Stimulated activated naive CD8-positive, alpha-beta T cell treated with anti-CD3 and anti-CD28 coated beads, Interleukin-15, Interleukin-2, amounts not matched to agents 100 U/mL and 50 U/mL, for 24 hours (primary cell): ENCODE data around the gene PAXX.
"Not testable (repeated sequence)": the region's sequence is repeated elsewhere in the genome, so short reads cannot be mapped to it uniquely, and the experiment has no call there.

Experiments
- ATAC-seq: fragments of 150-1000 bp; cut with Tn5 transposase; one replicate; pipeline ENCODE4 v1.10.0; 2021
- DNase-seq: peaks from one replicate; pipeline ENCODE4 v3.0.0; 2021

PAXX gene

DNA sequence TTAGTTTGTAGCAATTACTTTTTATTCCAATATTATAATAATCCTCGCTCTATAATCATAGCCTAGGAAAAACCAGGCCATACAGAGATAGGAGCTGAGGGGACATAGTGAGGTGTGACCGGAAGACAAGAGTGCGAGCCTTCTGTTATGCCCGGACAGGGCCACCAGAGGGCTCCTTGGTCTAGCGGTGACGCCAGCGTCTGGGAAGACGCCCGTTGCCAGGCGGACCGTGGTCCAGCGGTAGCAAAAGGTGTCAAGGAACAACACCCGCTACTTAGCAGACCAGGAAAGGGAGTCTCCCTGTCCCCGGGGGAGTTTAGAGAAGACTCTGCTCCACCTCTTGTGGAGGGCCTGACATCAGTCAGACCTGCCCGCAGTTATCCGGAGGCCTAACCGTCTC lies 12.1 kb downstream of the PAXX start:
- not testable (repeated sequence) for DNase-seq, ATAC-seq

DNA sequence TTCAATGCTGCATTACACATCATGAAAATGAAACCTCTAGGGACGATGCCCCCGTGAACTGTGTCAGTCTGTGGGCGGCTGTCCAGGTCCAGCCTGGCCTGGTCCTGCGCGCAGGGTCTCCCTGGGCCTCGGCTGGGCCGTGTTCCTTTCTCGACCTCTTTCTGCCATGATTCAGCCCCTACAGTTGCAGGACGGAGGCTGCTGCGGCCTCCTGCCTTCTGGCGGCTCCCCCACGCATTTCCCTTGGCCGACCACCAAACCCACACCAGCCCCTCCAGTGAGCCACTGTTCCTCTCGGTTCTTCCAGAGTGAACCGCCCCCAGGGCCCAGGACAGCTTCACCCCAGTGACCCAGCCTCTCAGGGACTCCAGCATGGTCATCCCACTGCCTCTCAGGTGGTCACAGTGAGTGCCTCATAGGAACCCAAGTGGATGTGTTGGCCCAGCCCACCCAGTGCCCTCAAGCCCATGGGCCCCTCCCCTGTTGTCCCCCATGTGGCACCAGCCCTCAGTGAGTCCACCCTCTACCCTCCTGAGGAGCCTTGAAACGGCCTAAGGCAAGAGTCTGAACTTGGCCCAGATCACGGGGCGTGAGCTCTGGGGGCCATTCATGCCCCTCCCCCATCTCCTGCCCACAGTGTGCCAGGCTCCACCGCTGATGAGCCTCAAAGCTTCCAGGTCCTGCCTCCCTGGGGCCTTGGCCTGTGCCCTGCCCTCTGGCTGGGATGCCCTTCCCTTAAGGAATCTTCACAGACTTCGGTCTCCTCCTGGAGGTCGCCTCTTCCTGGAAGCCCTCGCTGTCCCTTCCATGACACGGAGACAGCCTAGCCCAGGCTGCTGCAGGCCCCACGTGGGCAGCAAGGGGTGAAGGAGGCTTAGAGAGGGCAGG lies 14.1 kb downstream of the PAXX start:
- DNase-seq (peak; percentile 50), ATAC-seq (peak; percentile 48)

DNA sequence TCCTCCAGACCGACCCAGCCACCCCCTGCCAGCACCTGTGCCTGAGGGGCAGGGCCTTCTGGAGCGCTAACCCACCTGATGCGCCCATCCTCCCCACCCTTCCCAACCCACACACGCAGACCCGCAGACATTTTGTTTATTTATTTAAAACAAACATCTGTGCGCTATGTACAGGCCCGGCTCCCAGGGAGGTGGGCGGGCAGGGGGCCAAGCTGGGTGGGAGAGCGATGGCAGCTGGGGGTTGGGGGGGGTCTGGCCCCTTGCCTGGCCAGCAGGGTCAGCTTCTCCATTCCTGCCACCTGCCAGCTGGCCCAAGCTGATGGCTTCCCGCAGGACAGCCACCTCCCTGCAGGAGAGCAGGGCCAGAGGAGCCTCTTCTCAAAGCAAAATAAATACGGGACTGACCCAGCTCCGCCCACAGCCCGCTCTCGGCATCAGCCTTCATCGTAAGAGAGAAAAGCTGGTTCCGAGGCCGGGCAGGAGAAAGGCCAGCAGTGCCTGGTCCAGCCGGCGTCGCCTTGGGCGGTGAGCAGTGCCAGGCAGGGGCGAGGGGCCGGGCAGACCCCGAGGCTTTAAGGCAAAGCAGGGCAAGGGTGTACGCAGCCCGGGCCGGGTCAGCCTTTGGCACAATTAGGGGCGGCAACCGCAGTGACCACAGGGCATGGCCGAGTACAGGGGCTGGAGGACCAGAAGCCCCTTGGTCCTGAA lies 15.0 kb downstream of the PAXX start:
- ATAC-seq (no peak), DNase-seq (no peak)

DNA sequence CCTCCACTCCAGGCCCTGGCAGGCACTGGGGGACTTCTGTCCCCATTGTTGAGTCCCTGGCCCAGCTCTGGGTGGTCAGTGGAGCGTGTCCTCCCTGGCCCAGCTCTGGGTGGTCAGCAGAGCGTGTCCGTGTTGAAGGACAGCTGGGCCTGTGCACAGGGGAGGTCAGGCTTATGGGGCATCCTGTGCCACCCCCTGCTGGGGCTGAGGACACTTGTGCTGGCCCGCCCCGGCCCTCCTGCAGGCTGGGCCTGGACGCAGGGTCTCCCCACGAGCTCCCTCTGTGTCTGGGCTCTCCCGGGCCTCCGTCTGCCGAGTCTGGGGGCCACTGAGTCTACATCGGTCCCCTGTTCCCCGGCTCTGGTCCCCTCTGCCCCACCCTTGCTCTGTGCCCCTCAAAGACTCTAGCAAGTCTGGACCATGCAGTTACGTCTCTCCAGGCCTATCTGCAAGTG lies 15.6 kb downstream of the PAXX start:
- ATAC-seq, result no peak
- no peak for DNase-seq

DNA sequence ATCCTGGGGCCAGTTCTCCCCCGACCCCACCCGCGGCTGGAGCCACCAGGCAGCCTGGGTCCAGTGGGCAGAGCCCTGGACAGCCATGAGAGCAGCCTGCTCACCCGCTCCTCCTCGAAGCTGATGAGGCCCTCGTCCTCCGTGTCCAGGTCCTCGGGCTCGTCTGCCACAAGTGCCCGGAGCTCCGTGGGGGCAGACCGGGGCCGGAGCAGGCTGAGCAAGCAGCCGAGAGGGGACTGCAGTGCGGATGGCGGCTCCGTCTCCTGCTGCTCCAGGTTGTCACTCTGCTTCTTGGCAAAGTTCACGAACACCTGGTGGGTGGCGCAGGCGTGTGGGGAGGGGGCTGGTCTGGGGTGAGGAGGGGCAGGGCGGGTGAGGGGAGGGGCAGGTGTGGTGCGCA lies 16.1 kb downstream of the PAXX start:
- no peak for DNase-seq
- ATAC-seq, result no peak

DNA sequence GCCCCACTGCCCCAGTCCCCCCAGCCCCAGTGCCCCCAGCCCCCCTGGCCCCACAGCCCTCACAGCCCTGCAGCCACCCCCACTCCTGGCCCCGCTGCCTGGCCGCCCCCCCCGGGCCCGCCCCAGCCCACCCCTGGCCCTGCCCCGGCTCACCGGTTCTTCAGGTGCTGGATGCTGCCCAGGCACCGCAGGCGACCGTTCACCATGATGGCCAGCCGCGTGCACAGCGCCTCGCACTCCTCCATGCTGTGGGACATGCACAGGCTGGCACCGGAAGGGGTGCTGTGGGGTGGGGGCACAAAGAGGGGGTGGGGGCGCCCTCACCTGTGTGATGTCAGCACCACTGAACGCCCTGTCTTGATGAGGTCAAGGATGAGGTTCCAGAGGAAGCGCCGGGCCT lies 17.0 kb downstream of the PAXX start:
- no peak for DNase-seq
- no peak for ATAC-seq

DNA sequence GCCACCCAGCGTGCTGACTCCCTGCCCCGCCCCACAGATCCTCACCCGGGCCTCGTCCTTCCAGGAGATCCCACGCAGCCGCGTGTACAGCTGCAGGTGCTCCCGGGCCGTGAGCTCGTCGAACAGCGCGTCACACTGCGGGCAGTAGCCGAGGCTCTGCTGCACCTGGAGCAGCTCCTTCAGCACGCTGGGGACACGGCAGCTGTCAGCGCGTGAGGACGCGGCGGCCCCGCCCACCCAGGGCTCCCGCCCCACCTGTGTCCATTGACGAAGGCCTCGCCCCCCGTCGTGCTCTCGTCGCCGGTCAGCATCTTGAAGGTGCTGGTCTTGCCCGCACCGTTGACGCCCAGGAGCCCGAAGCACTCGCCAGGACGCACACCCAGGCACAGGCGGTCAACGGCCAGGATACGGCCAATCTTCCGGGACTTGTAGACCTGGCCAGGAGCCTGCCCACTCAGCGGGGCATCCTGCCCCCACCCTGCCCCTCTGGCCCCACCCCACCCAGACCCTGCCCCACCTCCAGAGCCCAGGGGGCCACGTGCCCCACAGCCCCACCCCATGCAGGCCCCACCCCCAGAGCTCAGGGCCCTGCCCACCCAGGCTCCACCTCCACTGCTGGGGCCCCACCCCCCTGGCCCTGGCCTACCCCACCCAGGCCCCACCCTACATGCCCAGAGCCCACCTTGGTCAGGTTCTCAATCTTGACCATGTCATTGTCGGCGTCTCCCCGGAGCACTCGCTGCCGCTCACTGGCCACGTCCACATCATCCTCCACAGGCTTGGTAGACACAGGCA lies 17.9 kb downstream of the PAXX start:
- ATAC-seq (no peak), DNase-seq (no peak)

DNA sequence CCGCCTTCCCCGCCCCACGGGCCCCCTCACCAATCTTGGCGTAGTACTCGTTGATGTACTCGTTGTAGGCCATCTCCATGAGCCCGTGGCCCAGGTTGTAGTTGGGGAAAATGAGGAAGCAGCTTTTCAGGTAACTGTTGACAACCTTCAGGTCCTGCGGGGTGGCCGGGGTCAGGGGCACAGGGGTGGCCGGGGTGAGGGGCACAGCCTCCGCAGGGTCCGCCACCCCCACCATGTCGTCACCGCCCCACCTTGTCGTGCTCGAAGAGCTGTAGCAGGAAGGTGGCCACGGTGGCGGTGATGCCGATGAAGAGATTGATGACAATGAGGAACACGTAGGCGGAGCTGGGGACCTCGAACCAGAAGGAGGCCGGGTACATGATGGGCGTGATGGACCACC lies 18.9 kb downstream of the PAXX start:
- ATAC-seq (no peak), DNase-seq (no peak)

DNA sequence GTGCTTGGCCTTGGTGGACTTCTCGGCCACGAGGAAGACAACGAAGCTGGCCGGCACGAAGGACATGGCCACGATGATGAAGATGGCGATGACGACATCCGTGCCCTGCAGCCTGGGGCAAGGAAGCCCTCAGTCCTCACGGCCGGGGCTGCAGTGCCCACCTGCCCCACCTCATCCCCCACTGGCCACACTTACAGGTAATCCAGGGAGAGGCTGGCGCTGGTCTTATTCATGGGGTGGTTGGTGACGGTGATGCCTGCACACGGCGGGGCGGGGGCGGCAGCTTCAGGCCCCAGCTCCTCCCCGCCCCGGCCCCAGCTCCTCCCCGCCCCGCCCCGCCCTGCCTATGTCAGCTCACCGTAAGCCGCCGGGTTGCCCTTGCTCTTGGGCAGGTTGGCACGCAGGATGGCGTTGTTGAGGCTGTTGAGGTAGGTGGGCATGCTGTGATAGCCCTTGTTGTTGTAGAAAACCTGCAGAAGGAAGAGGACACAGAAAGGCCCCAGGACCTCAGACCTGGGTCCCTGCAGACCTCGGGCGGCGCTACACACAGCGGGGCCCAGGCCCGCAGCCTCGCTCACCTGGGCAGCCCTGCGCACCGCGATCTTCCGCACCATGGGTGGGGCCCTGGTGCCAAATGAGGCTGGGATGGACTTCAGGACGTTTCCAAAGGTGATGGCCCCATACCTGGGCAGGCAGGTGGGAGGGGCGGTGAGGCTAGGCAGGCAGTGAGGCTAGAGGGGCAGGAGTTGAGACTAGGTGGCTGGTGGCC lies 19.9 kb downstream of the PAXX start:
- no peak for DNase-seq
- no peak for ATAC-seq

DNA sequence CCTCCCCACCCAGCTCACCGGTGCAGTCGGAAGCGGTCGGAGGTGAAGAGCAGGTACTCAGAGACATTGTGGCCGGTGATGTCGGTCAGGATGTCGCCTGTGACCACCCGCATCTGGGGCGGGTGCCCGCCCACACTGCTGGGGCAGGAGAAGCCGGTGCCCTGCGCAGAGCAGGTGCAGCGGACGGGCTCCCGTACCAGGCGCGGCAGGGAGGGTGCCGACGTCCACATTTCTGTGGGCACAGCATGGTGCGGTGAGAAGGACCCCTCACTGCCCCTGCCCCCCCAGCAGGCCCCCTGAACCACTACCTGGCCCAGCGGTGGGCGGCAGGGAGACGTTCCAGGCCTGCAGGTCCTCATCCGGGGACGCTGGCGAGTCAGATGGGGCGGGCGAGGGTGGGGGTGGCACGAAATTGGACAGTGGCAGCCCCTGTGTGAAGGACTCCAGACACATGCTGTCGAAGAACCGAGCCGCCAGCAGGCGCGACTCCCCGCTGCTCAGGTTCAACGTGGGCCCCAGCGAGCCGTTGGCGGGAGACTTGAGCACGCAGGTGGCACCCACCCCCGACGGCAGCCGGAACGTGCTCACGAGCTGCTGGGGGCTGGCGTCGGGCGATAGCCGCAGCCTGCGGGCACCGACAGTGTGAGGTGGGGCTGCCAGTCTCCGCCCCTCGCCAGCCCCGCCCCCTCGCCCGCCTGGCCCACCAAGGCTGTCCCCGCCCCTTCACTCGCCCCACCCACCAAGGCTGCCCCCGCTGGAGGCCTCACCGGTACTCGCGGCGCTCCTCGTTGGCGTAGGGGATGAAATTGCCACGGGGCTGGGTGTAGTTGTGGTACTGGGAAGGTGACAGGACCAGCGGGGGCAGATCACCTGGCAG lies 20.7 kb downstream of the PAXX start:
- DNase-seq (no peak), ATAC-seq (no peak)

DNA sequence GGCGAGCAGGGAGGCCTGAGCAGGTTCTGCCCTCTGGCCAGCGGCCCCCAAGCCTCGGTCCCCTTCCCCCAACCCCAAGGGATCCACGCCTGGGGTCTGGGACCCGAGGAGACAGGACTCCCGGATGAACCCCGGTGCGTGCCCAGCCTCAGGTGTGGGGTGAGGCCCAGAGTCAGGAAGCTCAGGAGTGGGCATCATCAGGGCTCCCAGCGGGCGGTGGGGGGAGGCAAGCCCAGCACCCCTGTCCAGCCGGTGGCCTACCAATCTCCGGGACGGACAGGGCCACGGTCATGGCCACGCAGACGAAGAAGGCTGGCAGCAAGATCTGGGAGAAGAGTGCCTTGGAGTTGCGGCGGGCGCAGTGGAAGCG lies 21.3 kb downstream of the PAXX start:
- no peak for DNase-seq
- no peak for ATAC-seq

DNA sequence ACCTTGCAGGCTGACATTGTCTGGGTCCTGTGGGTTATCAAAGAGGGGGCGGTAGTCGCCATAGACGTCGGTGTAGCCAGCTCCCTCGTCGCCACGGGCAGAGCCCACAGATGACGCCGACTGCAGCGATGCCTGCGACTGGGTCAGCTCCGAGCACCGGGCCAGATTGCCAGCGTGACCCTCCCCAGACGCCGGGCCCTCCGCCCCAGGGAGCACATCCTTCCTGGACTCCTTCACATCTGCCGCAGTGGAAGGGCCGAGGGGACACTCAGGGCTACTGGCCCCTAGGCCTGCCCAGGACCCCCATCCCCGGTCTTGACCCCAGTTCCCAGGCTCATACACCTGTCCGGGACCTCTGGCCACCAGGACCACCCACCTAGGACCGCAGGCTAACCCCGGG lies 21.9 kb downstream of the PAXX start:
- ATAC-seq (no peak), DNase-seq (no peak)

DNA sequence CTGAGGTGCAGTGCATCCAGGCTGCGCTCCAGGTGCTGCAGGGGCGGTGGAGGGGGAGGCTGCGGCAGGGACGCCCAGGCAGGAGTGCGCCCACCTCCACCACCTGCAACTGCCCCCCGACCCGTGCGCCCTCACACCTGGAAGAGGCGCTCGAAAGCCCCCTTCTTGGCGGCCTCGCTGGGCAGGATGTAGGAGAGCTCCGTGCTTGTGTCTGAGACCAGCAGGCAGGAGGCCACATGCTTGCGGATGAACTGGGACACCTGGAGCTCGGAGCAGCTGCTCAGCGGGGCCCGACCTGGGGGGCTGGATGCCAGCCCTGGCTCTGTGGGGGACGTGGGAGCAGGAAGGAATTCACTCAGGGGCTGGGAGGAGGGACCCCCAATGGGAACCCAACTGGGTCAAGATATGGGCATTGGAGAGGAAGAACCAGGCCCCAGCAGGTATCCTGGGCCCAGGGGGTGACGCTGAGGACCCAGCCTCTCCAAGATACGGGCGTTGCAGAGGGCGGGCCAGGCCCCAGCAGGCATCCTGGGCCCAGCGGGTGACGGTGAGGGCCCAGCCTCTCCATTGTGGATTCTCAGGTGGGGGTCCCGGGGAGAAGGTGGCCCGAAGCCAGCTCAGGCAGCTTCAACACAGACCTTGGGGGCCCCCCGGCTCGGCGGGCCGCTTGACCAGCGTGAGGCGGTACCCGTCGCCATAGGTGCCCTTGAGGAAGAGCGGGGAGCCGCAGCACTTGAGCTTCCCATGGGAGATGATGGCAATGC lies 22.7 kb downstream of the PAXX start:
- DNase-seq (no peak), ATAC-seq (no peak)

DNA sequence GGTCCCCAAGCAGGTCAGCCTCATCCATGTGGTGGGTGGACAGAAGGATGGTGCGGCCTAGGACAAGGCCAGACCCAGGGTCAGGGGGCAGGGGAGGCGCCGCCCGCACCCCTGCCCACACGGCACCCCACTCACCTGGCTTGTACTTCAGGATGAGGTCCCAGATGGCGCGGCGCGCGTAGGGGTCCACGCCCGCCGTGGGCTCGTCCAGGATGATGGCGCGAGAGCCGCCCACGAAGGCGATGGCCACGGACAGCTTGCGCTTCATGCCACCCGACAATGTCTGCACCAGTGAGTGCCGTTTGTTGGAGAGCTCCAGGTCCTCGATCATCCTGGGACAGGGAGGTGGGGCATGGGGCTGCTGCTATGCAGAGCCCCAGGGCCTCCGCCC lies 23.3 kb downstream of the PAXX start:
- ATAC-seq, result no peak
- no peak for DNase-seq

DNA sequence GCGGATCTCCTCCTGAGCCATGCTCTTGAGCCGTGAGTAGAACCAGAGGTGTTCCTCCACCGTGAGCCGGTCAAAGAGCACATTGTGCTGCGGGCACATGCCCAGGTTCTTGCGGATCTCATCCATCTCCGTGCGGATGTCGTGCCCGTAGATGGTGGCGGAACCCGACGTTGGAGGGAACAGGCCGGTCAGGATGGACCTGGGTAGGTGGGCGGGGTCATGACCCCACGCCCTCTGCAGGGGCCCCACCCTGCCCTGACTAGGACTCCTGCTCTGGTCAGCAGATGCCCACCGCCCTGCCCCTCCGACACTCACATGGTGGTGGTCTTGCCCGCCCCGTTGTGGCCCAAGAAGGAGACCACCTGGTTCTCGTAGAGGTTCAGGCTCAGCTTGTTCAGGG lies 23.8 kb downstream of the PAXX start:
- DNase-seq, result no peak
- no peak for ATAC-seq

DNA sequence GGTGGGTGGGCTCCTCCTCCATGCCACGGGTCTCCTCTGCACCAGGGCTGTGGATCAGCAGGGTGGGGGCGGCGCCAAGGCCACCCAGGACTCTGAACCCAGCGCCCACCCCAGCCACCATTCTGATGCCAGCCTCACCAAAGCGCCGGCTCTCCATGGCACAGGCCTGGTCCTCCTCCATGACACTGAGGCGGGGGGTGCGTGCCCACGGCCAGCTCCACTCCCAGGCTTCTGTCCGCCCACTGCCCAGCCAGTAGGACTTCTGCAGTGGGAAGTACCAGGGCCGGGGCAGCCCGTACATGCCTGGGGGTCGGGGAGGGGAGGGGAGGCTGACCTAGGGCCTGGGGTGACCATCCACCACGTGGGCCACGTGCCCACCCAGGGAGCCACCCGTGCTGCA lies 24.2 kb downstream of the PAXX start:
- no peak for ATAC-seq

DNA sequence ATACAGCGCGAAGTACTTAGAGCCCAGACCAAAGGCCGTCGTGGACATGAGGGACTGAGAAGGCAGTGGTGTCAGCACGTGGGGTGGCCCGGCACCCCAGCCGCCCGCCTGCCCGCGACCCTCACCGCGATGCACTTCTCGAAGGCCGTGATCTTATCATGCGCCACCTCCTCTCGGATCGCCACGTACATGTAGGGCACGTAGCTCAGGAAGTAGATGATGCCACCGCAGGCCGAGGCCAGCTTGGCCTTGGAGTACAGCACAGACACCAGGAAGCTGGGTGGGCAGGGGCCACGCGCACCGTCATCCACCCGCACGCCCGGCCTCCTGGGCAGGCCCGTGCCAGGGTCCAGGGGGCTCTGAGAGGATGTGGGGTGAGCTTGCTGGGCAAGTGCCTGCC lies 24.8 kb downstream of the PAXX start:
- ATAC-seq (no peak), DNase-seq (no peak)

More for the DNA sequence above, 24.2 kb downstream of the PAXX start:
- no peak for DNase-seq

DNA sequence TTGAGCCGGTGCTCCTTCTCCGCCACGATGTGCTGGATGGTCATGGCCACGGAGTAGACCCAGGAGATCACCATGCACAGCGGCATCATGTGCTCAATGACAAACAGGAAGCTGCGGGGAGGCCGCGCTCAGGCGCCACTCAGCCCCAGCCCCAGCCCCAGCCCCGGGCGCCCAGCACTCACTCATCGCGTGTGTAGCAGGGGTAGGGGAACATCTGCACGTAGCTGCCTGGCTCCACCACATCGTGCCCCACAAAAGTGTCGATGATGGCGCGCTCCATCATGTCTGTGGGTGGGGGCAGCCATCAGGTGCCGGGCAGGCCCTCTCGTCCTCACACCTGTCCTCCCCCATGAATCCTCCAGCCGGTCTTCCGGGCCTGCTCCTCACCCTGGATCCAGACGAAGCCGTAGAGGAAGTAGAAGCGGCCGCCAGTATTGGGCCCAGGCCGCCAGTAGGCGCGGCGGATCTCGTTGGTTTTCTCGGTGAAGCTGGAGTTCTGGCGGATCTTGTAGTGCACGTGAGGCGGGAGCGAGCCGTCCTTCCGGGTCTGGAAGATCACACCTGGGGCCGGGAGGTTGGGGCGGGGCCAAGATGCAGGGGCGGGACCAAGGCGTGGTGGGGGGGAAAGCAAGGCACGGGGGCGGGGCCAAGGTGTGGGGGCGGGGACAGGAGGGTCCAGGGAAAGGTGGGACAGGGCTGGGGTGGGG lies 25.7 kb downstream of the PAXX start:
- no peak for ATAC-seq

DNA sequence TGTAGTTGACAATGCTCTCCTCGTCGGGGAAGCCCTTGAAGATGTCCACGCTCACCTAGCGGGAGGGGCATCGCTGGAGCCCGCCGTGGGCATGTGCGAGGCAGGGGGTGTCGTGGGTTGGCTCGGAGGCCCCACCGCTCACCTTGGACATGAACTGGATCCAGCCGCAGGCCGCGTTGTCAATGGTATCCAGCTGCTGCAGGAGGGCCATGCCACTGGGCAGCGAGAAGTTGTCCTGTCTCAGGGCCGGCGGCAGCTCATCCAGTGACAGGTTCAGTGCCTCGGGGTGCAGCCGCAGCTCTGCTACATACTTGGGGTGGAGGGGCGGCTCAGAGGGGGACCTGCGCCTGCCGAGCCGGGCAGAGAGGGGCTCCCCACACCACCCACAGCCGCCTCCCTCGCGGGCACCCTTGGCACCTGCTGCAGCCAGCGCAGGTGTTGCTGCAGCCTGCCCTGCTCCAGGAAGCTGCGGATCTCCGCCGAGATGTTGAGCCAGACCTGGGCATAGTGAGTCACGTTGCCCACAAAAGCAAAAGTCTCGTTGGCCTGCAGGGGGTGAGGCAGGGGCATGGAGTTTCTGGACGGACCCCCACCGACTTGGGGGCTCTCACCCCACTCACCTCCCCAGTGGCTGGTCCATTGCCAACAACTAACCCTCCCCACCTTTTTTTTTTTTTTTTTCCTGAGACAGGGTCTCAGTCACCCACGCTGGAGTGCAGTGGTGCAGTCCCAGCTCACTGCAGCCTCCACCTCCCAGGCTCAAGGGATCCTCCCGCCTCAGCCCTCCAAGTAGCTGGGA lies 26.7 kb downstream of the PAXX start:
- DNase-seq, result no peak
- no peak for ATAC-seq

More for the DNA sequence above, 25.7 kb downstream of the PAXX start:
- no peak for DNase-seq
